Psoas muscle (tissue), 8 donors: ENCODE results near the gene CLC. TPM values are rescaled to one million over a fixed set of nuclear protein-coding genes. Genes with fewer than 3 reads are reported as not detected.

Experiments used
- ATAC-seq, 4 donors: fragments of 200-7000 bp; cut with Tn5 transposase; one replicate each; pipeline ENCODE4 v1.9.1; 2020; ENCODE audit warnings: moderate library complexity in 3 of 4, mild to moderate bottlenecking in 2 of 4
- DNase-seq, 2 donors: peaks; one replicate each; pipeline ENCODE4 v3.0.0-alpha.2; 2020
- H3K27ac ChIP-seq: fragments of 200-600 bp; one replicate; pipeline ENCODE4 v1.8.0; 2022
- H3K27me3 ChIP-seq, 3 donors: fragments of 200-600 bp in 1 of 3; one replicate each; pipeline versions ENCODE4 v1.6.1 to v1.8.0; 2013 to 2022; ENCODE audit warnings: low read length in 2 of 3, mild to moderate bottlenecking in 2 of 3, moderate library complexity in 1 of 3; ENCODE audit not compliant: insufficient read depth in 3 of 3
- H3K36me3 ChIP-seq, 2 donors: fragments of 200-600 bp in 1 of 2; one replicate each; pipeline versions ENCODE4 v1.6.1 to v1.8.0; 2013 to 2022; ENCODE audit warnings: low read depth in 1 of 2, mild to moderate bottlenecking in 1 of 2, moderate library complexity in 1 of 2; ENCODE audit not compliant: insufficient read depth in 1 of 2
- H3K4me1 ChIP-seq: fragments of 200-600 bp; one replicate; pipeline ENCODE4 v1.8.0; 2022
- H3K4me3 ChIP-seq: fragments of 200-600 bp; one replicate; pipeline ENCODE4 v1.8.0; 2022; ENCODE audit warnings: mild to moderate bottlenecking
- H3K9me3 ChIP-seq: fragments of 200-600 bp; one replicate; pipeline ENCODE4 v1.8.0; 2022
- CTCF ChIP-seq: fragments of 200-600 bp; IDR thresholded peaks from one replicate; pipeline ENCODE4 v1.8.0; 2022; ENCODE audit warnings: antibody characterized with exemption
- WGBS, 3 donors: extraction: QIAGEN DNeasy Blood & Tissue Kit; methylation state at CpG; one replicate each; pipeline versions ENCODE4 v1.1.6 to v1.1.7; 2013; 5-methylcytosine and 5-hydroxymethylcytosine counted together
- intact Hi-C, 2 donors: fragments of 100-400 bp; cut with DNase I; formaldehyde crosslinking; loops; one replicate each; pipeline versions ENCODE4 v1.11.0 to v1.14.2; 2022
- polyA plus RNA-seq, 3 donors: library from polyadenylated mRNA; stranded (reverse); fragments of 200-250 nt; gene quantifications; one replicate each; pipeline ENCODE4 v1.2.3, GENCODE V29; 2013
- total RNA-seq, 4 donors: library from RNA; stranded (reverse); fragmentation: NEBNext Ultra II Directional in 2 of 4; extraction: Animal tissue kit (Norgen Biotek cat#: 25700) in 2 of 4; gene quantifications; one replicate each; pipeline versions ENCODE4 v1.2.1 to v1.2.4, GENCODE V29; 2021 to 2023
- donor health status: healthy with polysubstance abuse.
- donor health status: DM: no; HTN: no; CAD: no; lungs with moderate emphysema.
- donor health status: Bipolar disorder and iron deficiency.
- donor health status: healthy.
- donor health status: DM: yes; HTN: yes; CAD: no.
- donor health status: DM: no; HTN: no; CAD: no.
- donor health status: DM: no; HTN: no; CAD: no.
- donor health status: DM: yes; HTN: yes; CAD: no.

Gene CLC
- total and polyA plus RNA-seq, 7 donors = 0.59 TPM; not detected in 6

- intact Hi-C loops = no loop called here
- Histone ChIP-seq H3K27ac (no peak overlapping the region), H3K36me3 (peaks cover 3 to 38% of the 10 kb centered on the region in 2 donors), H3K4me3 (no peak overlapping the region), H3K4me1 (no peaks in the 10 kb centered on the region), H3K9me3 (no peaks in the 10 kb centered on the region), H3K27me3 (no peaks in the 10 kb centered on the region)
- ATAC-seq (no peak), DNase-seq (no peak)
- no peak for TF ChIP-seq CTCF
- 65 to 82% (median 72%) methylated on average over 3 of the region's 3 CpGs for WGBS, 3 donors
Observed at GRCh38 chr19:39686739-39687138, 51.1 kb downstream of the CLC start.

- WGBS, 3 donors = 77 to 79% (median 78%) methylated on average over 5 of the region's 5 CpGs
- Histone ChIP-seq H3K36me3 (peaks cover 3 to 38% of the 10 kb centered on the region in 2 donors), H3K27ac (no peak overlapping the region), H3K4me3 (no peak overlapping the region), H3K9me3 (no peaks in the 10 kb centered on the region), H3K4me1 (peaks cover 12% of the 10 kb centered on the region), H3K27me3 (no peaks in the 10 kb centered on the region)
- intact Hi-C loops = loop anchor here in 1 of 2 donors (5.0 kb wide), 1 partner anchor 83 kb away; no protein-coding TSS in a partner anchor
- no peak for ATAC-seq
- DNase-seq = no peak
- no peak for TF ChIP-seq CTCF
Observed at GRCh38 chr19:39684267-39684666, 53.6 kb downstream of the CLC start.

- no peaks in the 10 kb centered on the region for H3K9me3 ChIP-seq
- H3K36me3 ChIP-seq = peaks cover 0 to 36% of the 10 kb centered on the region in 2 donors
- H3K27ac ChIP-seq = no peak overlapping the region
- no peak for TF ChIP-seq CTCF
- intact Hi-C loops = loop anchor here in 1 of 2 donors (5.0 kb wide), 1 partner anchor 86 kb away; no protein-coding TSS in a partner anchor
- 91 to 92% (median 91%) methylated on average over 5 of the region's 5 CpGs for WGBS, 3 donors
- ATAC-seq (no peak), DNase-seq (no peak)
- no peaks in the 10 kb centered on the region for H3K27me3 ChIP-seq
- peaks cover 20% of the 10 kb centered on the region for H3K4me1 ChIP-seq
- no peak overlapping the region for H3K4me3 ChIP-seq
Observed at GRCh38 chr19:39681416-39681815, 56.4 kb downstream of the CLC start.

Other genes starting within 250 kb of the CLC start
- gene DLL3, start 239.1 kb downstream of the CLC start, total RNA-seq = under 1 TPM in 1 of 4 donors, not detected in 3; 0.14 TPM
- under 1 TPM in 1 of 3 donors, not detected in 2; 0.03 TPM for gene DLL3, start 239.1 kb downstream of the CLC start, polyA plus RNA-seq
- not detected for gene SELENOV, start 222.9 kb downstream of the CLC start, total RNA-seq
- gene SELENOV, start 222.9 kb downstream of the CLC start, polyA plus RNA-seq = not detected
- gene EID2B, start 205.2 kb downstream of the CLC start, total RNA-seq = 1 to 10 TPM in 3 of 4 donors, under 1 TPM in 1; 0.71 to 1.9 (median 1.7) TPM
- 1 to 10 TPM in 2 of 3 donors, under 1 TPM in 1; 0.83 to 9.0 (median 1.9) TPM for gene EID2B, start 205.2 kb downstream of the CLC start, polyA plus RNA-seq
- 10 to 100 TPM in 3 of 4 donors, 1 to 10 TPM in 1; 7.6 to 13.2 (median 10.8) TPM for gene EID2, start 197.9 kb downstream of the CLC start, total RNA-seq
- 10 to 100 TPM in 1 of 3 donors, 1 to 10 TPM in 2; 7.7 to 15.7 (median 9.3) TPM for gene EID2, start 197.9 kb downstream of the CLC start, polyA plus RNA-seq
- not detected for gene LGALS13, start 135.5 kb downstream of the CLC start, total RNA-seq
- not detected for gene LGALS13, start 135.5 kb downstream of the CLC start, polyA plus RNA-seq
- gene LGALS16, start 82.1 kb downstream of the CLC start, total RNA-seq = not detected
- not detected for gene LGALS16, start 82.1 kb downstream of the CLC start, polyA plus RNA-seq
- not detected for gene LGALS14, start 33.5 kb downstream of the CLC start, total RNA-seq
- gene LGALS14, start 33.5 kb downstream of the CLC start, polyA plus RNA-seq = not detected
- gene LEUTX, start 40.8 kb upstream of the CLC start, total RNA-seq = not detected
- not detected for gene LEUTX, start 40.8 kb upstream of the CLC start, polyA plus RNA-seq
- gene DYRK1B, start 96.1 kb upstream of the CLC start, total RNA-seq = 100 to 1,000 TPM in 2 of 4 donors, 10 to 100 TPM in 2; 64.5 to 157 (median 109) TPM
- gene DYRK1B, start 96.1 kb upstream of the CLC start, polyA plus RNA-seq = 10 to 100 TPM; 11.1 to 46.4 (median 35.3) TPM
- gene FBL, start 108.3 kb upstream of the CLC start, total RNA-seq = 100 to 1,000 TPM in 3 of 4 donors, 10 to 100 TPM in 1; 70.3 to 150 (median 114) TPM
- gene FBL, start 108.3 kb upstream of the CLC start, polyA plus RNA-seq = 100 to 1,000 TPM; 142 to 267 (median 162) TPM
- gene FCGBP, start 196.6 kb upstream of the CLC start, total RNA-seq = 1 to 10 TPM; 7.1 to 8.7 (median 8.3) TPM
- gene FCGBP, start 196.6 kb upstream of the CLC start, polyA plus RNA-seq = under 1 TPM; 0.45 to 0.77 (median 0.48) TPM
- 100 to 1,000 TPM in 2 of 4 donors, 10 to 100 TPM in 2; 76.0 to 154 (median 104) TPM for gene PSMC4, start 233.1 kb upstream of the CLC start, total RNA-seq
- 100 to 1,000 TPM; 132 to 310 (median 229) TPM for gene PSMC4, start 233.1 kb upstream of the CLC start, polyA plus RNA-seq